Ectodermal cell (in vitro differentiated cells): ENCODE measurements around the gene DNM1.

ENCODE experiments used
- H3K27ac ChIP-seq: 2 replicates; pipeline ENCODE4 v1.7.0; 2013; ENCODE audit warnings: mild to moderate bottlenecking, low read depth, low read length; ENCODE audit not compliant: insufficient read depth, poor library complexity, severe bottlenecking
- H3K27me3 ChIP-seq: 2 replicates; pipeline ENCODE4 v1.7.0; 2013; ENCODE audit warnings: mild to moderate bottlenecking, low read length; ENCODE audit not compliant: insufficient read depth, control insufficient read depth, poor library complexity, severe bottlenecking
- H3K36me3 ChIP-seq: one replicate; pipeline ENCODE4 v1.7.0; 2013; ENCODE audit warnings: low read length; ENCODE audit not compliant: control insufficient read depth, insufficient read depth
- H3K4me1 ChIP-seq: one replicate; pipeline ENCODE4 v1.7.0; 2013; ENCODE audit warnings: low read length; ENCODE audit not compliant: control insufficient read depth, insufficient read depth
- H3K4me3 ChIP-seq: 2 replicates; pipeline ENCODE4 v1.7.0; 2013; ENCODE audit warnings: low read depth, low read length, control low read depth; ENCODE audit not compliant: insufficient read depth
- H3K9me3 ChIP-seq: 2 replicates; pipeline ENCODE4 v1.7.0; 2013; ENCODE audit warnings: mild to moderate bottlenecking, low read length, moderate library complexity; ENCODE audit not compliant: control insufficient read depth
- WGBS, 2 experiments: methylation state at CpG; one replicate each; pipeline ENCODE4 v1.1.7; 2013; ENCODE audit warnings: missing lambda C conversion rate in 2 of 2; 5-methylcytosine and 5-hydroxymethylcytosine counted together

DNM1 gene

GRCh38 chr9:128190516-128191405 is 12.4 kb upstream of the DNM1 start:
- H3K27me3 ChIP-seq = no peaks in the 10 kb centered on the region
- no peak overlapping the region for H3K27ac ChIP-seq

GRCh38 chr9:128191406-128192046 is 11.7 kb upstream of the DNM1 start, which contains the start of gene CIZ1:
Gene CIZ1, minus strand, starts transcription at chr9:128191572. Its CDS starts 715 bp downstream, at chr9:128190857.
- Histone ChIP-seq H3K36me3 (peaks cover 17% of the 10 kb centered on the region), H3K27me3 (no peaks in the 10 kb centered on the region), H3K4me1 (peaks cover 7% of the 10 kb centered on the region), H3K9me3 (no peaks in the 10 kb centered on the region), H3K27ac (no peak within 1 kb of the TSS), H3K4me3 (peak within 1 kb of the TSS; percentile 91)
- WGBS, 2 experiments = 0% methylated on average over 71 of the region's 71 CpGs

More at GRCh38 chr9:128190516-128191405, 12.4 kb upstream of the DNM1 start:
- H3K4me3 ChIP-seq = peak overlapping the region; percentile 91
- no peaks in the 10 kb centered on the region for H3K9me3 ChIP-seq
- peaks cover 7% of the 10 kb centered on the region for H3K4me1 ChIP-seq
- WGBS, 2 experiments = 25 to 26% methylated on average over 32 of the region's 32 CpGs
- peaks cover 17% of the 10 kb centered on the region for H3K36me3 ChIP-seq

GRCh38 chr9:128192601-128193371 is 10.4 kb upstream of the DNM1 start:
- H3K9me3 ChIP-seq = no peaks in the 10 kb centered on the region
- peaks cover 7% of the 10 kb centered on the region for H3K4me1 ChIP-seq
- no peaks in the 10 kb centered on the region for H3K27me3 ChIP-seq
- peaks cover 13% of the 10 kb centered on the region for H3K36me3 ChIP-seq
- 90 to 93% methylated on average over 56 of the region's 56 CpGs for WGBS, 2 experiments
- H3K4me3 ChIP-seq = no peak overlapping the region
- no peak overlapping the region for H3K27ac ChIP-seq

GRCh38 chr9:128193469-128194096 is 9.6 kb upstream of the DNM1 start:
- H3K4me3 ChIP-seq = no peak overlapping the region
- H3K27ac ChIP-seq = no peak overlapping the region
- peaks cover 7% of the 10 kb centered on the region for H3K4me1 ChIP-seq
- peaks cover 7% of the 10 kb centered on the region for H3K36me3 ChIP-seq
- 93 to 95% methylated on average over 14 of the region's 14 CpGs for WGBS, 2 experiments
- H3K9me3 ChIP-seq = no peaks in the 10 kb centered on the region
- no peaks in the 10 kb centered on the region for H3K27me3 ChIP-seq

GRCh38 chr9:128201441-128202369 is 1.5 kb upstream of the DNM1 start:
- no peaks in the 10 kb centered on the region for H3K36me3 ChIP-seq
- 76 to 77% methylated on average over 12 of the region's 13 CpGs for WGBS, 2 experiments
- H3K4me3 ChIP-seq = no peak overlapping the region
- no peak overlapping the region for H3K27ac ChIP-seq
- peaks cover 5% of the 10 kb centered on the region for H3K4me1 ChIP-seq
- H3K9me3 ChIP-seq = no peaks in the 10 kb centered on the region
- H3K27me3 ChIP-seq = no peaks in the 10 kb centered on the region

- Histone ChIP-seq H3K4me3 (no peak overlapping the region), H3K36me3 (no peaks in the 10 kb centered on the region), H3K9me3 (no peaks in the 10 kb centered on the region), H3K4me1 (peaks cover 5% of the 10 kb centered on the region), H3K27ac (no peak overlapping the region), H3K27me3 (no peaks in the 10 kb centered on the region)
- 55 to 56% methylated on average over 2 of the region's 2 CpGs for WGBS, 2 experiments
Observed at GRCh38 chr9:128202648-128203023, 543 bp upstream of the DNM1 start.

GRCh38 chr9:128203707-128204551 is 750 bp downstream of the DNM1 start:
- WGBS, 2 experiments = 0% methylated on average over 64 to 67 of the region's 67 CpGs
- H3K36me3 ChIP-seq = no peaks in the 10 kb centered on the region
- peaks cover 5% of the 10 kb centered on the region for H3K4me1 ChIP-seq
- peak overlapping the region; percentile 56 for H3K4me3 ChIP-seq
- no peak overlapping the region for H3K27ac ChIP-seq
- H3K27me3 ChIP-seq = no peaks in the 10 kb centered on the region
- H3K9me3 ChIP-seq = no peaks in the 10 kb centered on the region

- H3K4me3 ChIP-seq = peak overlapping the region; percentile 56
- H3K4me1 ChIP-seq = peaks cover 5% of the 10 kb centered on the region
- H3K27me3 ChIP-seq = no peaks in the 10 kb centered on the region
- no peak overlapping the region for H3K27ac ChIP-seq
- 80 to 84% methylated on average over 7 of the region's 7 CpGs for WGBS, 2 experiments
- H3K36me3 ChIP-seq = no peaks in the 10 kb centered on the region
- H3K9me3 ChIP-seq = no peaks in the 10 kb centered on the region
Observed at GRCh38 chr9:128204858-128205257, 1.7 kb downstream of the DNM1 start.
